GM12878 (cell line): ENCODE results near the gene DNAJC6. TPM values are rescaled to one million over a fixed set of nuclear protein-coding genes. Genes with fewer than 3 reads are reported as not detected.

Experiments used
- ATAC-seq: fragments of 200-7000 bp; cut with Tn5 transposase; 3 replicates; pipeline ENCODE4 v1.9.1; 2020; ENCODE audit warnings: mild to moderate bottlenecking, moderate library complexity
- BruUV-seq: library from RNA; stranded (reverse); fragments of 400-500 nt; replicated peaks from 2 replicates; lab custom pipeline; 2021; lab: Mats Ljungman, UMichigan
- CTCF ChIA-PET: fragments of 300-600 bp; sonication (Branson Sonifier 250); formaldehyde crosslinking; extraction: SDS; loops from one replicate; lab custom pipeline; 2021; ENCODE audit warnings: inconsistent platforms; lab: Yijun Ruan, JAX
- POLR2A ChIA-PET: fragments of 350-600 bp; formaldehyde crosslinking; extraction: SDS; loops from one replicate; lab custom pipeline; 2021; ENCODE audit warnings: inconsistent platforms; lab: Charles Lee
- RAD21 ChIA-PET: fragments of 300-600 bp; sonication (Branson Sonifier 250); formaldehyde crosslinking; loops from one replicate; lab custom pipeline; 2023; ENCODE audit warnings: antibody characterized with exemption; ENCODE audit not compliant: unreplicated experiment; lab: Charles Lee
- SMC1A ChIA-PET: fragments of 300-600 bp; sonication (Branson Sonifier 250); formaldehyde crosslinking; loops from one replicate; lab custom pipeline; 2023; ENCODE audit not compliant: unreplicated experiment, uncharacterized antibody; lab: Charles Lee
- DNase-seq: peaks from one replicate; pipeline ENCODE4 v3.0.0-alpha.2; 2011; ENCODE audit warnings: low read depth, low spot score
- FAIRE-seq: peaks from 3 replicates; lab custom pipeline; 2011; peaks lifted over from hg19 to GRCh38; lab: Jason Lieb, UNC
- H2AFZ ChIP-seq: 2 replicates; pipeline ENCODE4 v1.6.0; 2011; ENCODE audit warnings: low read depth, low read length, control low read depth; ENCODE audit not compliant: control insufficient read depth
- H3K27ac ChIP-seq: 2 replicates; pipeline ENCODE4 v1.5.1; 2011; ENCODE audit warnings: control low read depth; ENCODE audit not compliant: control insufficient read depth, insufficient read depth
- H3K27me3 ChIP-seq, 2 experiments: replicated peaks in 1 of 2; 2 replicates each; pipeline versions ENCODE4 v1.6.0 to v1.6.1; 2011; ENCODE audit warnings: low read length in 1 of 2; ENCODE audit not compliant: control insufficient read depth in 2 of 2, insufficient read depth in 2 of 2
- H3K36me3 ChIP-seq, 2 experiments: 2 replicates each; pipeline ENCODE4 v1.5.1; 2011; ENCODE audit warnings: low read length in 1 of 2; ENCODE audit not compliant: control insufficient read depth in 2 of 2, insufficient read depth in 2 of 2
- H3K4me1 ChIP-seq: 2 replicates; pipeline ENCODE4 v1.6.1; 2011; ENCODE audit warnings: mild to moderate bottlenecking, low read length, moderate library complexity, mixed read lengths; ENCODE audit not compliant: control insufficient read depth, insufficient read depth
- H3K4me2 ChIP-seq: 2 replicates; pipeline ENCODE4 v1.6.0; 2011; ENCODE audit warnings: control low read depth; ENCODE audit not compliant: control insufficient read depth, insufficient read depth
- H3K4me3 ChIP-seq: fragments of 200-600 bp; sonication (generic); 2 replicates; pipeline ENCODE4 v1.5.1; 2016
- H3K79me2 ChIP-seq: 2 replicates; pipeline ENCODE4 v1.6.0; 2011; ENCODE audit warnings: low read length; ENCODE audit not compliant: control insufficient read depth, insufficient read depth
- H3K9ac ChIP-seq: 2 replicates; pipeline ENCODE4 v1.8.0; 2011; ENCODE audit warnings: low read length, control low read depth, mixed read lengths; ENCODE audit not compliant: control insufficient read depth, insufficient read depth
- H3K9me3 ChIP-seq: replicated peaks from 3 replicates; pipeline ENCODE4 v1.5.1; 2011; ENCODE audit warnings: mild to moderate bottlenecking, low read length; ENCODE audit not compliant: control insufficient read depth, insufficient read depth
- H4K20me1 ChIP-seq: 2 replicates; pipeline ENCODE4 v1.6.0; 2011; ENCODE audit not compliant: control insufficient read depth, insufficient read depth
- ATF7 ChIP-seq: fragments of 450-650 bp; IDR thresholded peaks from 2 replicates; pipeline ENCODE4 v1.6.1; 2016; ENCODE audit warnings: low read depth, mild to moderate bottlenecking
- BHLHE40 ChIP-seq, 2 experiments: fragments of 450-650 bp in 1 of 2; IDR thresholded peaks; 2 replicates each; pipeline ENCODE4 v1.6.1; 2011 to 2017; ENCODE audit warnings: low read depth in 2 of 2, borderline replicate concordance in 1 of 2, improper control_type of control experiment in 1 of 2, low read length in 1 of 2, mild to moderate bottlenecking in 1 of 2
- CEBPB ChIP-seq, 2 experiments: fragments of 150-350 bp in 1 of 2; IDR thresholded peaks; 2 replicates each; pipeline ENCODE4 v1.6.1; 2012 to 2014; ENCODE audit warnings: low read depth in 2 of 2, low read length in 2 of 2, borderline replicate concordance in 1 of 2, inconsistent platforms in 1 of 2
- HDGF ChIP-seq: fragments of 450-650 bp; IDR thresholded peaks from 2 replicates; pipeline ENCODE4 v1.6.1; 2016; ENCODE audit warnings: antibody characterized with exemption
- MEF2B ChIP-seq: fragments of 450-650 bp; IDR thresholded peaks from 2 replicates; pipeline ENCODE4 v1.6.1; 2018; ENCODE audit warnings: mild to moderate bottlenecking, moderate library complexity; ENCODE audit not compliant: partially characterized antibody, poor library complexity, severe bottlenecking
- PML ChIP-seq: IDR thresholded peaks from 2 replicates; pipeline ENCODE4 v1.6.1; 2012; ENCODE audit warnings: low read length, inconsistent platforms
- POLR2AphosphoS5 ChIP-seq: IDR thresholded peaks from 2 replicates; pipeline ENCODE4 v1.6.1; 2011; ENCODE audit warnings: mild to moderate bottlenecking, low read length, inconsistent platforms
- RELA ChIP-seq: fragments of 450-650 bp; IDR thresholded peaks from 2 replicates; pipeline ENCODE4 v1.8.0; 2014; ENCODE audit warnings: borderline replicate concordance; ENCODE audit not compliant: partially characterized antibody
- SIN3A ChIP-seq: IDR thresholded peaks from 2 replicates; pipeline ENCODE4 v1.6.1; 2012; ENCODE audit warnings: low read depth, low read length, improper control_type of control experiment
- SMARCA5 ChIP-seq: fragments of 450-650 bp; IDR thresholded peaks from 2 replicates; pipeline ENCODE4 v1.6.1; 2017; ENCODE audit warnings: mild to moderate bottlenecking
- SP1 ChIP-seq: IDR thresholded peaks from one replicate; pipeline ENCODE4 v1.6.1; 2011; ENCODE audit warnings: low read depth, low read length
- WRNIP1 ChIP-seq: IDR thresholded peaks from 2 replicates; pipeline ENCODE4 v1.6.1; 2011; ENCODE audit warnings: low read depth, low read length, improper control_type of control experiment, borderline replicate concordance
- ZNF207 ChIP-seq: fragments of 450-650 bp; IDR thresholded peaks from 2 replicates; pipeline ENCODE4 v1.6.1; 2014; ENCODE audit warnings: antibody characterized with exemption, mild to moderate bottlenecking, borderline replicate concordance
- WGBS: methylation state at CpG from one replicate; pipeline ENCODE4 v1.1.6; 2016; ENCODE audit warnings: low lambda C conversion rate; ENCODE audit not compliant: insufficient replicate concordance, insufficient coverage; ENCODE audit errors: missing lambda C conversion rate; 5-methylcytosine and 5-hydroxymethylcytosine counted together
- in situ Hi-C: fragments of 300-500 bp; cut with MboI; formaldehyde crosslinking; loops from 9 replicates; pipeline ENCODE4 v1.14.3; 2018; ENCODE audit warnings: mixed read lengths
- intact Hi-C: fragments of 100-400 bp; cut with micrococcal nuclease; formaldehyde crosslinking; loops from one replicate; pipeline ENCODE4 v1.14.2; 2022; ENCODE audit not compliant: unreplicated experiment
- polyA plus RNA-seq, 11 experiments: library from polyadenylated mRNA; depleted of rRNA in 4 of 11; unstranded in 6 of 11; stranded (reverse) in 5 of 11; fragments of >200 nt; fragmentation: Nextera tagmentation in 4 of 11; fragmentation: Illumina TruSeq in 1 of 11; extraction: Ambion mirVana in 4 of 11; extraction: Trizol in 1 of 11; gene quantifications; 1 replicate in 1 of 11; 2 replicates in 10 of 11; pipeline versions ENCODE4 v1.2.1 to v1.2.3, GENCODE V29; 2011 to 2016; ENCODE audit warnings: inconsistent platforms in 2 of 11, missing spikeins in 2 of 11, low read depth in 1 of 11
- total RNA-seq, 4 experiments: library from RNA; depleted of rRNA in 3 of 4; stranded (reverse); fragments of >200 nt in 3 of 4; fragmentation: Illumina TruSeq in 1 of 4; extraction: Trizol in 1 of 4; gene quantifications; 2 replicates each; pipeline versions ENCODE4 v1.2.1 to v1.2.3, GENCODE V29; 2013 to 2021
- TF ChIP-seq, protein P1 (sequence below): IDR thresholded peaks from 2 replicates; pipeline ENCODE4 v1.6.1; 2012; ENCODE audit warnings: low read depth, low read length, improper control_type of control experiment
- TF ChIP-seq, protein P2 (sequence below): fragments of 450-650 bp; IDR thresholded peaks from 2 replicates; pipeline ENCODE4 v1.6.1; 2014; ENCODE audit warnings: mild to moderate bottlenecking
- TF ChIP-seq, protein P3 (sequence below): fragments of 450-650 bp; formaldehyde crosslinking; IDR thresholded peaks from 2 replicates; pipeline ENCODE4 v1.4.0; 2022; ENCODE audit warnings: mild to moderate bottlenecking, moderate library complexity
- TF ChIP-seq, protein P4 (sequence below): fragments of 450-650 bp; IDR thresholded peaks from 2 replicates; pipeline ENCODE4 v1.6.1; 2017; ENCODE audit warnings: borderline replicate concordance

Gene DNAJC6
- total and polyA plus RNA-seq, 10 of the 15 experiments (the other 5 are each of a cell fraction or from before 2014, with no cell fraction given), result 0.08 to 4.3 (median 2.7) TPM

DNA sequence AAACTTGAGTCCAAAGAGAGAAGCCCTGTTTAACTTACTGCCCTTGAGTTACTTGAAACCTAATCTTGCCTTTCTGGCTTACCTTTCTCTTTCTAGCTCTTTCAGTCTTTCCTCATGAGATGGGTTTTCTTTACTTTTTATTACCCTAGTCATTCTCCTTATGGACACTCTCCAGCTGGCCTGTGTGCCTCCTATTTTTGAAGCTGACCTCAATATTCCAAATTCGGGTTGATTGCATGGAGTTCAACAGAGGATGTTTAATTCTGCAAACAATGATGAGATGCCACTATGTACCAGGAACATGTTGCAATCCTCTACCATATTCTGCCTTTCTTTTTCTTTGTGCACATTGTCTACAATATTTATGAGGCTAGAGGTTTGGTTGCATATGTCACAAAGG, 20.7 kb downstream of the DNAJC6 start:
- ATAC-seq (no peak), DNase-seq (no peak), FAIRE-seq (no peak)
- intact Hi-C loops (no loop called here), in situ Hi-C loops (no loop called here)
- Histone ChIP-seq H3K79me2 (no peaks in the 10 kb centered on the region), H3K36me3 (no peaks in the 10 kb centered on the region), H3K4me1 (no peaks in the 10 kb centered on the region), H4K20me1 (no peaks in the 10 kb centered on the region), H3K9me3 (no peaks in the 10 kb centered on the region), H3K9ac (no peak overlapping the region), H3K27me3 (peaks cover 0 to 2% of the 10 kb centered on the region in 2 experiments; a peak in 2 of 4 replicates), H3K27ac (no peak overlapping the region), H3K4me3 (no peak overlapping the region), H3K4me2 (no peak overlapping the region), H2AFZ (no peak overlapping the region)
- ChIA-PET RAD21 (no interaction called here), POLR2A (no interaction called here), CTCF (no interaction called here), SMC1A (interaction anchor here (0.6 kb wide), 1 partner anchor 107 kb away, joined by 4 read pairs; no protein-coding TSS in a partner anchor)
- no TSS peak for BruUV-seq
- 94% methylated on average over 1 of the region's 1 CpG for WGBS
- TF ChIP-seq WRNIP1, result no peak
- no peak for TF ChIP-seq RELA
- TF ChIP-seq HDGF, result no peak
- TF ChIP-seq, protein P1, sequence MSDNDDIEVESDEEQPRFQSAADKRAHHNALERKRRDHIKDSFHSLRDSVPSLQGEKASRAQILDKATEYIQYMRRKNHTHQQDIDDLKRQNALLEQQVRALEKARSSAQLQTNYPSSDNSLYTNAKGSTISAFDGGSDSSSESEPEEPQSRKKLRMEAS, result no peak
- TF ChIP-seq ZNF207, result no peak
- TF ChIP-seq, protein P2, sequence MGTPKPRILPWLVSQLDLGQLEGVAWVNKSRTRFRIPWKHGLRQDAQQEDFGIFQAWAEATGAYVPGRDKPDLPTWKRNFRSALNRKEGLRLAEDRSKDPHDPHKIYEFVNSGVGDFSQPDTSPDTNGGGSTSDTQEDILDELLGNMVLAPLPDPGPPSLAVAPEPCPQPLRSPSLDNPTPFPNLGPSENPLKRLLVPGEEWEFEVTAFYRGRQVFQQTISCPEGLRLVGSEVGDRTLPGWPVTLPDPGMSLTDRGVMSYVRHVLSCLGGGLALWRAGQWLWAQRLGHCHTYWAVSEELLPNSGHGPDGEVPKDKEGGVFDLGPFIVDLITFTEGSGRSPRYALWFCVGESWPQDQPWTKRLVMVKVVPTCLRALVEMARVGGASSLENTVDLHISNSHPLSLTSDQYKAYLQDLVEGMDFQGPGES, result no peak
- TF ChIP-seq SMARCA5, result no peak
- TF ChIP-seq ATF7, result no peak
- no peak for TF ChIP-seq BHLHE40 (IDR thresholded peaks at IDR 0.05; ENCODE audit: borderline replicate concordance in 1 of 2, low read depth in 2 of 2, low read length in 1 of 2)
- TF ChIP-seq, protein P3, sequence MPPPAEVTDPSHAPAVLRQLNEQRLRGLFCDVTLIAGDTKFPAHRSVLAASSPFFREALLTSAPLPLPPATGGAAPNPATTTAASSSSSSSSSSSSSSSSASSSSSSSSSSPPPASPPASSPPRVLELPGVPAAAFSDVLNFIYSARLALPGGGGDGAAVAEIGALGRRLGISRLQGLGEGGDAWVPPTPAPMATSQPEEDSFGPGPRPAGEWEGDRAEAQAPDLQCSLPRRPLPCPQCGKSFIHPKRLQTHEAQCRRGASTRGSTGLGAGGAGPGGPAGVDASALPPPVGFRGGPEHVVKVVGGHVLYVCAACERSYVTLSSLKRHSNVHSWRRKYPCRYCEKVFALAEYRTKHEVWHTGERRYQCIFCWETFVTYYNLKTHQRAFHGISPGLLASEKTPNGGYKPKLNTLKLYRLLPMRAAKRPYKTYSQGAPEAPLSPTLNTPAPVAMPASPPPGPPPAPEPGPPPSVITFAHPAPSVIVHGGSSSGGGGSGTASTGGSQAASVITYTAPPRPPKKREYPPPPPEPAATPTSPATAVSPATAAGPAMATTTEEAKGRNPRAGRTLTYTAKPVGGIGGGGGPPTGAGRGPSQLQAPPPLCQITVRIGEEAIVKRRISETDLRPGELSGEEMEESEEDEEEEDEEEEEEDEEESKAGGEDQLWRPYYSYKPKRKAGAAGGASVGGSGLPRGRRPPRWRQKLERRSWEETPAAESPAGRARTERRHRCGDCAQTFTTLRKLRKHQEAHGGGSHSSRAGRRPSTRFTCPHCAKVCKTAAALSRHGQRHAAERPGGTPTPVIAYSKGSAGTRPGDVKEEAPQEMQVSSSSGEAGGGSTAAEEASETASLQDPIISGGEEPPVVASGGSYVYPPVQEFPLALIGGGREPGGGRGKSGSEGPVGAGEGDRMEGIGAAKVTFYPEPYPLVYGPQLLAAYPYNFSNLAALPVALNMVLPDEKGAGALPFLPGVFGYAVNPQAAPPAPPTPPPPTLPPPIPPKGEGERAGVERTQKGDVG, result no peak
- no peak for TF ChIP-seq SIN3A
- no peak for TF ChIP-seq CEBPB (IDR thresholded peaks at IDR 0.05; ENCODE audit: borderline replicate concordance in 1 of 2, low read depth in 2 of 2, low read length in 2 of 2)
- no peak for TF ChIP-seq POLR2AphosphoS5
- no peak for TF ChIP-seq MEF2B
- TF ChIP-seq, protein P4, sequence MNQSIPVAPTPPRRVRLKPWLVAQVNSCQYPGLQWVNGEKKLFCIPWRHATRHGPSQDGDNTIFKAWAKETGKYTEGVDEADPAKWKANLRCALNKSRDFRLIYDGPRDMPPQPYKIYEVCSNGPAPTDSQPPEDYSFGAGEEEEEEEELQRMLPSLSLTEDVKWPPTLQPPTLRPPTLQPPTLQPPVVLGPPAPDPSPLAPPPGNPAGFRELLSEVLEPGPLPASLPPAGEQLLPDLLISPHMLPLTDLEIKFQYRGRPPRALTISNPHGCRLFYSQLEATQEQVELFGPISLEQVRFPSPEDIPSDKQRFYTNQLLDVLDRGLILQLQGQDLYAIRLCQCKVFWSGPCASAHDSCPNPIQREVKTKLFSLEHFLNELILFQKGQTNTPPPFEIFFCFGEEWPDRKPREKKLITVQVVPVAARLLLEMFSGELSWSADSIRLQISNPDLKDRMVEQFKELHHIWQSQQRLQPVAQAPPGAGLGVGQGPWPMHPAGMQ, result no peak
- TF ChIP-seq PML, result no peak
- TF ChIP-seq SP1, result no peak
